ENCODE results near the gene TMEM63A.

Gene TMEM63A

DNA sequence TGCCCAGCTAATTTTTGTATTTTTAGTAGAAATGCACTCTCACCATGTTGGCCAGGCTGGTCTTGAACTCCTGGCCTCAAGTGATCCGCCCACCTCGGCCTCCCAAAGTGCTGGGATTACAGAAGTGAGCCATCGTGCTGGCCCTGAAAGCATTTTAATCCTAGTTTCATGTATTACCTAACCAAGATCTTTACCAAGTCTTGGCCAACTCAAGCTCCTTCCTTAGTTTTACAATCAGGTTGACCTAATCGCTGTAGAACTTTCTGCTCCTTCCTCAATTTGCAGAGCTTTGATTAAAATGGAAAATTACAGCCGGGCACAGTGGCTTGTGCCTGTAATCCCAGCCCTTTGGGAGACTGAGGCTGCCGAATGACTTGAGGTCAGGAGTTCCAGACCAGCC lies 3.2 kb upstream of the TMEM63A start:
- DNase-seq (ENCODE audit: low spot score): no peak

DNA sequence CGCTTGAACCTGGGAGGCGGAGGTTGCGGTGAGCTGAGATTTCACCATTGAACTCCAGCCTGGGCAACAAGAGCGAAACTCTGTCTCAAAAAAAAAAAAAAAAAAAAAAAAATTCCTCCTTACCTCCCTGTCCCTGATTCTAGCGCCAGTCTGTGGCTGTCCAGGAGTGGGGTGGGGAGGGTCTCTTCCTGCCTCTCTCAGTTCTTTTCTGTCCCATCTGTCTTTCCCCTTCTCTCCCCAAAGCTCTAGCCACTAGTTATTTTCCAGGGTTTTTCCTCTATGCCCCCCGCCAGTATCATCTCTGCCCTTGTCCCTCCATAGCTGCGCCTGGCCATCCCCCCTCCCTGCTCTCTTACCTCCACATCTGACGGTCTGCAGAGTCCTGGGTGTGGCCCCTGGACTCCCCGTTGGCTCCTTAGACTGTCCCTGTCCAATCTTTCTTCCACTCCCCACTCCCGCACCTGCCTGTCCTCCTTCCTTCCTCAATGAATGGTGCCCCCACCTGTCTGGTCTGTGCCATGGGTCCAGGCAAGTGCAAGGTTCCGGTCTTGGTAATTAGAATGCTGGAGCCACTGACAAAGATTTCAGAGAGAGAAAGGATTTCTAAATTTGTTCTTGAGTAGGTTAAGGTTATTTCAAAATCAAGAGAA lies 1.6 kb upstream of the TMEM63A start:
- no peak for DNase-seq (ENCODE audit: low spot score)

DNA sequence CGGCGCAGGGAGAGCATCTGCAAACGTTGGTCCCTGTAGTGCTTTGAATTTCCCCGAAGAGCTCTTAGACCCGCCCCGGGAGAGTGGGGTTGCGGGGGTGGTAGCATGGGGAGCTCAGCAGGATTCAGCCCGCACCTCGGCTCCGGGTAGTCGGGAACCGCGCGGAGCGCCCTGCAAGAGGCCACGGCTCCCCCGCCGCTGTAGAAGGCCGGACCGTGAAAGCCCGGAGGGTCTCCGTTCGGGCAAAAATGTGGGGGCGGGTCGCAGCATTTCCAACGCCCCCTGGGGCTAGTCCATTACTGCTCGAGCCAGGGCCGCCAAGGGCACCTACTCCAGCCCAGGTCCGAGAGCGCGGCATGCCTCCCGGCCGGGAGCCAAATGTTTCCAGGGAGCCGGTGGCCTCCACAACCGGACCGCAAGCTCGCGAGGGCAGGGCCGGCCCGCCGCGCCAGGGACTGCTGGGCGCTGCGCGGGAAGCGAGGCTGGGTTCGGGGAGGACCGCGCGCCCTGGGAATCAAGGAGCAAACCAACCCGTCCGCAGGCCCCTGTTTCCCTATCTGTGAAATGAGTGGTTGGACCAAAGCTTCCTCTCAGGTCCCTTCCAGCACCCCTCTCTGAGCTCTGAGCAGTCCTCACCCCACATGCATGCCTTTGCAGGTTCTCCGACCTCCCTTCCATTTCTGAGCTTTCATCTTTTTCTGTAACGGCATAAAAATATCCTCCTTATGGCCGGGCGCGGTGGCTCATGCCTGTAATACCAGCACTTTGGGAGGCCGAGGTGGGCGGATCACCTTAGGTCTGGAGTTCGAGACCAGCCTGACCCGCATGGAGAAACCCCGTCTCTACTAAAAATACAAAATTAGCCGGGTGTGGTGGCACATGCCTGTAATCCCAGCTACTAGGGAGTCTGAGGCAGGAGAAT lies 775 bp upstream of the TMEM63A start:
- DNase-seq (ENCODE audit: low spot score): peak; percentile 42

DNA sequence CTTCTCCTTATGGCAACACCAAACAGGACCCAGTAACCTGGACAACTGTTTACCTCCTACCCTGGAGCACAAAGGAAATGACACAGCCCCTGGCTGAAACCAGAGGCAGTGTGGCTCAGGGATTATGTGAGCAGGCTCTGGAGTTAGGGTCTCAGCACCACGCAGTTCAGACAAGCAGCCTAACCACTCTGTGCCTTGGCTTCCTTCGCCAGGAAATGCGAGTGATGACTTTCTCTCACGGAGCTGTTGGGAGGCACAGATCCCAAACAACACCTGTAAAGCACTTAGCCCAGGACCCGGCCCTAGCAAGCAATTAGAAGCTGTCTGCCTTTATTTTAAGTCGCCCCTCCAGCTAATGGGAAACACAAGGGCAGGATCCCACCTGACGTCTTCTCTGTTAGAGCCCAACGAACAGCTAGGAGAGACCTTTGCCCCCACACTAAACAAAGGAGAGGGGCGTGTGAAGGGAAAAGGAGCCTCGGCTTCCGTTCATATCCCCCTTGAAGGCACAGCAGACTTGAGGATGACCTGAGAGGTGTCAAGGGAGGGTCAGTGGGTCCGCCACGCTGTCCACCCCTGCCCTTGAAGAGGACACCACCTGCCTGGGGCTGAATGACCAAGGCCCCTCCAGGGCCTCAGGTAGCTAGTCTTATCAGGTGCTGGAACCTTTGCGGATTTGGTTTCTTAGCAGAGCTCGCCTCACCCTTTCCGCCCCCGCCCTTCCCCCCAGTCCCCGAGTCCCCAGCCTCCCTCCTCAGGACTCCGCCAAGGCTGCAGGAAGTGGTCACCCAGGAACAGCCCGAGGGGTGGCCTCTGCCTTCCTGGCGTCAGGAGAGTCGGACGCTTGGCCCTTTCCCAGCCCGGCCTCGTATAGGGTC lies 860 bp downstream of the TMEM63A start:
- peak; percentile 75 for DNase-seq (ENCODE audit: low spot score)

DNA sequence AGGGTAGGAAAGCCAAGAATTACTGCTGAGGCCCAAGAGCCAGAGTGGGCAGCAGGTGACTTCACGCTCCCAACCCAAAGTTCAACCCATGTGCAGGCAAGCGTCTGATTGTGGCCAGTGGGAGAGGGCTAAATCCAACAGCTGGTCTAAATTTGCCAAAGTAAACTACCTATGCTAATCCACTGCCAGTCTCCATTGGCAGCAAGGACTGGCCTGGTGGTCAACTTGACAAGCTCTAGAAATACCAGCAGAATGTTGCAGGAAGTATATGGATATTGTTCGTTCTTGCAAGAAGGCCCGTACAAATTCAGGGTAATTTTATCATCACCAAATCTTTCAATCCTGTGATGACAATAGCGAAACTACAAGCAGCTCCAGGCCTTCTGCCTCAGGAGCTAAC lies 1.5 kb downstream of the TMEM63A start:
- no peak for DNase-seq (ENCODE audit: low spot score)

DNA sequence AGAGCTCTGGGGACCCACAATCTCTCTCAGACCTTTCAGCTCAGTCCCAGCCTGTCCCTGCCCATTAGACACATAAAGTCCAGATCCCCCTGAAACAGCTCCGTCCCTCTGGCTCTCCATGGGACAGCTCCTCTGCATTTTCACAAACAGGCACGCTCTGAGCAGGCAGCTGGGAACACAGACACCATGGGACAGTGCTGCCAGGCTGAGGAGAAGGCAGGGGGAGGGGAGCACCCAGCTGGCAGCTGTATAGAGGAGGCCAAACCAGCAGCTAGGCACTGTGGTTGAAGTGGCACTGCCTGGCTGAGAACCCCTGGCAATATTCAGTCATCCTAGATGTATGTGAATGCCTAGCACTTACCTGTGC lies 2.0 kb downstream of the TMEM63A start:
- no peak for DNase-seq (ENCODE audit: low spot score)

DNA sequence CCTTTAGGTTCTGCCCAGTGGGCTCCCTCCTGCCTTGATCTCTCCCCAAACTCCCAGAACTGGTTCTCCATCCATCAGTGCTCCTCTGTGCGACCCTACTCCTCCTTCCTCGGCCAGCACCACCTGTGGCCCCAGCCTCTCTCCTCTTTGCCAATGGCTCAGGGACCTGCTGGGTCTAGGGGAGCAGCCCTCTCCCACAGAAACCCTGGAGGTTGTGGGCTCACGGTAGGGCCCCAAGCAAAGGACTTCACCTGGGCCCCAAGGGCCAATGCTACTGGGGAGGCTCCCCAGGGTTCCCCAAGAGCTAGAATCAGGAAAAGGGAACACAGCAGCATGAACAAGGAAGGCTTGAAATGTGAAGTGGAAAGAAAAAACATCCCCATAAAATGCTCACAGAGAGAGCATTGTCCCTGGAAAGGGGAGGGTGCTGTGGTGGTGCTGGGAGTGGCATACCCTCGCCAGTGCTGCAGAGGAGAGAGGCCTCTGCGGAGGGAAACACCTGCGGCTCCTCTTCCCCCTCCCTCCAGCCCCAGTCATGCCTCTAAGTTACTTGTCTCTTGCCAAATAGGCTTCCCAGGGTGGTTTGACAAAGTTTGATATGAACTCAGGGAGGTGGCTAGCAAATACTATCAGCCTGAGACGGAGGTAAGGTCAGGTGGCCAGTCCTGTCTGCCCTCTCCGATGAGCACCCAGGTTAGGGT lies 2.5 kb downstream of the TMEM63A start:
- no peak for DNase-seq (ENCODE audit: low spot score)

DNA sequence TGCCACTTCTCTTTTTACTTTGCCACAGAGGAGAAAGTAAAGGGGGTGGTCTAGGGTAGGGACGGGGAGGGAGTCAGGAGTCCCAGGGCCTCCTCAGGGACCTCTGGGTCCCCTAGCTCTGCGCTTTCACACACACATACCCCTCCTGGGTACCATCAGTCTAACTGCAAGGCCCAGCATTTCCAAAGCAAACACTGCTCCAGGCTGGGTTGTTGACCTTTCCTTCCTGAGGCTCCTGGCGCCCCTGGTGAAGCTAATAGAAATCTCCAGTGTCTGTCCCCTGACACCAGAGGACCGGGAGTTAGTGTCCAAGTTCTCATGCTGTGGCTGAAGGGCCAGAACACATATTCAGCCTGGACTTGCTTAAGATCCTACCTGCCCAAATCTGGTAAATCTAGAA lies 3.9 kb downstream of the TMEM63A start:
- no peak for DNase-seq (ENCODE audit: low spot score)

DNA sequence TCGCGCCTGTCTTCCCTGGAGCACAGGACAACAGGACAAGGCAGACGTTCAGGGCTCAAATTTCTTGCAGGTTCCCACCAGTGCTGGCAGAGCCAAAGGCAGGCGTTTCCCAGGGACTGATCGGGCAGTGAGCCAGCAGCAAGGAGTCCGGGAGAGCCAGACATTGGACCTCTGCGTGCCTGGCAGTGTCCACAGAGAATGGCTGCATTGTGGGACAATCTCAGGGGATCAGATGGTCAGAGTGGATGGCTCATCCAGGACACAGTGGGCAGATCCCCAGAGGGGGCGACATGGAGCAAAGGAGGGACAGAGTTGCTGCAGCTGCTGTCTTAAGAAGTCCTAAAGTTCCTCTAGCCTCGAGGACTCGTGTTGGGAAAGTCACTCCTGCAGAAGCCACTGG lies 4.6 kb downstream of the TMEM63A start:
- peak; percentile 51 for DNase-seq (ENCODE audit: low spot score)

DNA sequence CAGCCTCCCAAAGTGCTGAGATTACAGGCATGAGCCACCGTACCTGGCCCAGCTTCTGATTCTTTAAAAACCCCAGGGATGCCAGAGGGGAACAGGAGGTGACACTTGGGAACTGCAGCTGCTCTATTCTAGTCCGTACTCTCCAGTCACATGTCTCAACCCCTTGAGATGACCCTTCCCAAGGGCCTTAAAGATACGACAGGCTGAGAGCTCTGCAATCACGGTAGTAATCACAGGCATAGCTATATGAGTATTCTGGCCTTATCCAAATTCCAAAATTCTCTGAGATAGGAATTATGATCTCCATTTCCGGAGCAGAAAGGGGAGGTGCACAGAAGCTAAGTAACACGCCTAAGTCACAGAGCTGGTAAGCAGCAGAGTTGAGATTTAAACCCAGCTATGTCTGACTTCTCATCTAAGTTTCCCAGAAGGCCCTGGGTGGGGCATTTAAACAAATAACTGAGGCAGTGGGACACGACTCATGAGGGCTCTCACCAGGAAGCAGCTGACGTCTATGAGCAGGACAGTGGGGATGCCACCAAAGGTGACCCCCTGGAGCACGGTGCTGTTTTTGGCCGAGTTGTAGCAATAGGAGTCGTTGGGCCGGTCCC lies 5.2 kb downstream of the TMEM63A start:
- no peak for DNase-seq (ENCODE audit: low spot score)

DNA sequence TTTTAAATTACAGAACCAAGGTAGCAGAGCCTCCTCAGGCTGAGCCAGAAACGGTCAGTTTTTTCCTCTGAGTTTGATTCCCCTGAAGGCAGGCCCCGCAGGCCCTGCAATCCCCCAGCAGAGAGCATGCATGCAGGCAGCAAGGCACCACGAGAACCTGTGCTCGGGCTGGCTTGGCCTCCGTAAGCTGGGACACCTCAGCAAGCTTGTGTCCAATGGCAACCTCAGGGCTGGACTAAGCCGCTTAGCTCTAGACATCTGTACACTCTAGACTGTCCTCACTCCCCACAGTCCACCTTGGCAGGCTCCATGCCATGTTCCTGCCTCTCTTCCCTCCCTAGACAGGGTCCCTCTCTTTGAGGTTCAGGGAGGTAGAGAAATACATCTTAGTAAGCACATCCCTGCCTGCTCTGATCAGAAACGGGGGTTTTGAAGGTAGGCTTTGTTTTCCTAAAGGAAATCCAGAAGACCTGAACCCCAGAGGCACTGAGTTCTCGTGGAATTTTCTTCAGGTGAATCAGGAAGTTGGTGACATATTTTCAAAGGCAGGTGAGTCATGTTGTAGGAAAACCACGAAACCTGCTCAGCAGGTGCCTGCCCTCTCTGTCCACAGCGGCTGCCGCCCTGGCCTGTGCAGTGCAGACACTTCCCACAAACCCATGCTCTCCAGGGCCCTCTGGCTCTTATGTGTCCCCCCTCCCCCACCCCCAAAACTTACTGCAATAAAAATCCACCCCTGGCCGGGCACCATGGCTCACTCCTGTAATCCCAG lies 7.0 kb downstream of the TMEM63A start:
- peak; percentile 92 for DNase-seq (ENCODE audit: low spot score)

DNA sequence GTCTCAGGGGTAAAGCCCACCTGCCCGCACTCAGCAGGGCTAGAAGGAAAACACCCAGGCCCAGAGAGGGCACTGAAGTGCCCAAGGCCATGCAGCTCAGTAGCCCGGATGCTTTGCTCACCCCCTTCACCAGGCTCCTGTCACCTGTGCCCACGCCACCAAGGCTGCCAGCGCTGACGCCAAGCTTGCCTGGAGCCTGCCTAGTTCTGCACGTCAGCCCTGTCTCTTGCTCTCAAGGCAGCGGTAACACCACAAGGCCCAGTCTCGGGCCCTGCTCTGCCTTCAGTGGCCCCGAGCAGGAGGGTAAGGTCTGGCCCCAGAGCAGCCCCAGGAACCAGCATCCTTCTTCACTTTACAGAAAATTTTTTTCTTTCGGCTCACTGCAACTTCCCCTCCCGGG lies 7.7 kb downstream of the TMEM63A start:
- DNase-seq (ENCODE audit: low spot score): no peak

DNA sequence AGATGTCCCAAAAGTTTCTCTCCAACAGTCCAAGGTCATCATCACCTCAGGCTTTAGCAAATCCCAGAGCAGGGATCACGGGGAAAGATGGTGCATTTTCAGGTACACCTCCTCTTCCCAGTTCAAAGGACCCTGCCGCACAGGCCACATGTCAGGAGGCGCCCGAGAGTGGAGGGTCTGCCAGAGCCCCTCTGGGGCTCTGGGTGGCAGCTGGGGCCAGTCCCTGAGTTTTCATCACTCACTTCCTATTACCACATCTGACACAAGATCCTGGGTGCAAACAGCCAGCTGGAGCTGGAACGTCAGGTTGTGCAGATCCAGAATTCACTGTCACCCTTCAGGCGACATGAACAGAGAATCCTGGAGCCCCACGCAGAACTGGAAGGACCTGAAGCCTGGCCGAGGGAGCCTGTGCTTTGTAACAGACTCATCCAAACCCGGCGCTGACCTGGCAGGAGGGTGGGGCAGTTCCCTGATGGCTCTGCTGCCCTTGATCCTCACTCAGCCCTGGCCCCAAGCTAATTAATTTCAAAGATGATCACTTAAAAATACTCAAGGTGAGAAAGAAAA lies 8.8 kb downstream of the TMEM63A start:
- no peak for DNase-seq (ENCODE audit: low spot score)

DNA sequence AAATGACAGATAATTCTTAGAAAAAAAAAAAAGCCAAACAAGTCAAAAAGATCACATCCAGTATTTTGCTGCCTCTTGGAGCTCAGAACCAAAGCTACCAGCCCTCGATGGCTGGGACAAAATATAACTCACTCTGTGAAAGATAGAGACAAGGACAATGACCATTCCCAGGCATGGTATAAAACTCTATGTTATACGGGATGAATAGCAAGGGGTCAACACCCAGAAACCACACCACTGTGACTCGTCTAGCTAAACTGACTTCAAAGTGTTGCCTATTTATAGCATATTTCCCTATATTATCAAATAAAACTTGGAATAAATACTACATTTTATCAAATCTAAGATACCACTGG lies 10.1 kb downstream of the TMEM63A start:
- no peak for DNase-seq (ENCODE audit: low spot score)

DNA sequence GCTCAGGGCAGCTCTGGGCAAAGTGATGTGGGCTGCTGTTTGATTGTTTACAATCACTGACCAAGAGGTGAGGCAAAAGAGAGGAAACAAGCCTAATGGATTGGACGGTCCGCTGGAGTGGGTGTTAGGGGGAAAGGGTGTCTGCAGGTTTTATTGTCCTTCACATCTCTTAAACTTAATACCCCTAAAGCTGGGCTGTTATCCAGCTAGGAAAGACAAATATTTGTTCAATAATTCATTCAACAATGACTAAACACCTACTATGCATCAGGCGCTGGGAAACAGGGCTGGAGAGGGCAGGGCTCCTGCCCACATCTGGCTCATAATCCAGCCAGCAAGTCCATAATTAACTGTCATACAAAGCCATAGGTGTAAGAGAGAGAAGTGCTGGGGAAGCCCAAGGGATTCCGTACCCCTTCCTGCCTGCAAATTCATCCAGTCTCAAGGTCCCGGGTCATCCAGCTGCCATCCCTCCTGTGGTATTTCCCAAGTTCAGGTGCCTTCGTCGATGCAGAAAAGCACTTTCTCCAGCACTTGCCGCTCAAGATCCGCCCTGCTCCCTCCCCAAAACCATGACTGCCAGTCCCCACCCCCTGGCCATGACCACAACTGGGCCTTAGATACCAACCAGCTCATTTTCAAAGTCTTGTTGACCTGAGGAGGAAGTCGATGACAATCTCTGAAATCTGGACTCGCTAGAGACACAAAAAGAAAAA lies 10.7 kb downstream of the TMEM63A start:
- DNase-seq (ENCODE audit: low spot score): no peak

DNA sequence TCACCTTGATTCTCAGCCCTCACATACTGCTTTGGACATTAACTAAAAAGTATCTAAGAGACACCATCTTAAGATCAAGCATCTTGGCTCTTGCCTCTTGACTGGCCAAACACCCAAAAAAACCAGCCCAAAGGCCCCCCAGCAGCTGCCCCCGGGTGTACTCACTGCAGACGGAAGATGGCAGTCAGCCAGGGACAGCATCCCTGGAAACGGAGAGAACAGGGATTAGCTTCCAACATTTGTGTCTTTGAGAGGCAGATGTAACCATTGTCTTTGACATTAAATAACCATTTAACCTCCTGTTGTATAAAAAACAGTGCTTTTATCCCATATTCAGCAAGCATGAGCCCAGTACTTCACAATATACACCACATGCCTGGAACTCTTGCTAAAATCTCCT lies 11.3 kb downstream of the TMEM63A start:
- DNase-seq (ENCODE audit: low spot score): no peak

DNA sequence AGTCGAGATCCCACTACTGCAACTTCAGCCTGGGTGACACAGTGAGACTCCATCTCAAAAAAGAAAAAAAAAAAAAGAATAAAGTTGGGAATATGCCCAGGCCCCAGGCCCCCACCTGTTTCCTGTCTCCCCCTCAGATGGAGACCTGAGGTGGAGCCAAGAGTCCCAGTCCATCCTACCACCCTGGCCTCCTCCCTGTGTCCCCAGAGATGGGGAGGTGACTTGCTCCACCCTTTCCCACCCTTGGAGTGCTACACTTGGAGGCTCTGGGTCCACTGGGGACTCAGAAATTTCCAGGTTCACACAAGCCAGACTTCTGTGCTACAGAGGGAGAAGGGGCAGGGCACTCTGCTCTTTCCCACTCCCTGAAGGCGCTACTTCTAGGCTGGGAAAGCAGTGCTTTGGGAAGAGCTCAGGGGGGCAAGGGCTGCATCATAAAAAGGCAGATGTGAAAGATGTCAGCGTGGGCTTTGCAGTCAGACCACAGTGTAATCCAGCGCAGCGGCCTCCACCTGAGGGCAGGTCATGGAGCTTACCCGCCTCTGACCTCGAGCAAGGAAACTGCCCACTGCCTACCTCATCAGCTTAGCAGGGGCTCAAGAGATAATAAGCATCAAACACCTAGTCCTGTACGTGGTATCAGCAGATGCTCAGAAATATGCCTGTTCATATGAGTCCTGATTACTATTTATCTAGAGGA lies 13.4 kb downstream of the TMEM63A start:
- no peak for DNase-seq (ENCODE audit: low spot score)

DNA sequence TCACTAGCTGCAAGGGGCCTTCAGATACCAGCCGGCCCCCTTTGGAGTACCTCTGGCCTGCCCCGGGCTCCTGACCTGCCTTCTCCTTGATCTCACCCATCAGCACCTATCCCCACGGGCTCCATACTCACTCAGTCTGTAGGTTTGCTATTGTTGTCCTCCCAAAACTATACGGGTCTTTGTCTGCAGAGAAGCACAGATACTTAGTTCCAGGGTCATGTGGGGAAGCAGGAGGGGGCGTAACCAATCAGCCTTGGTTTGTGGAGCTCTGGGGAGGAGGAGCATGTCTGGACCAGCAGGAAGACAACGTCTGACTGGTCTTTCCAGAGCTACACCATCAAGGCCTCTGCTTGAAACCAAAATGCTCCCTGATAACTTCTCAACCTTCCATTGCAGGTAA lies 15.2 kb downstream of the TMEM63A start:
- no peak for DNase-seq (ENCODE audit: low spot score)

Measured in kidney tubule cell (primary cell).